Measurements from ENCODE around the gene SLC30A4.

The SLC30A4 gene, protein sequence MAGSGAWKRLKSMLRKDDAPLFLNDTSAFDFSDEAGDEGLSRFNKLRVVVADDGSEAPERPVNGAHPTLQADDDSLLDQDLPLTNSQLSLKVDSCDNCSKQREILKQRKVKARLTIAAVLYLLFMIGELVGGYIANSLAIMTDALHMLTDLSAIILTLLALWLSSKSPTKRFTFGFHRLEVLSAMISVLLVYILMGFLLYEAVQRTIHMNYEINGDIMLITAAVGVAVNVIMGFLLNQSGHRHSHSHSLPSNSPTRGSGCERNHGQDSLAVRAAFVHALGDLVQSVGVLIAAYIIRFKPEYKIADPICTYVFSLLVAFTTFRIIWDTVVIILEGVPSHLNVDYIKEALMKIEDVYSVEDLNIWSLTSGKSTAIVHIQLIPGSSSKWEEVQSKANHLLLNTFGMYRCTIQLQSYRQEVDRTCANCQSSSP

GRCh38 chr15:45522328-45523165 lies at the start of gene SLC30A4:
Gene SLC30A4 (minus strand): TSS chr15:45522755. CDS start chr15:45522354, 401 bp downstream.
- Histone ChIP-seq H3K4me3 (ENCODE audit: severe bottlenecking) (peak within 1 kb of the TSS; percentile 62), H3K4me1 (ENCODE audit: insufficient read depth, poor library complexity, severe bottlenecking) (peaks cover 10% of the 10 kb centered on the region), H3K9me3 (ENCODE audit: severe bottlenecking) (no peaks in the 10 kb centered on the region), H3K27me3 (ENCODE audit: insufficient read depth, poor library complexity, severe bottlenecking) (no peaks in the 10 kb centered on the region), H3K36me3 (ENCODE audit: low read depth) (no peaks in the 10 kb centered on the region), H3K27ac (ENCODE audit: poor library complexity, severe bottlenecking) (peak within 1 kb of the TSS; percentile 23)
- DNase-seq (ENCODE audit: low spot score) (peak; percentile 74), ATAC-seq (ENCODE audit: low read depth) (peak; percentile 82)
- TF ChIP-seq CTCF (IDR thresholded peaks at IDR 0.05; ENCODE audit: poor library complexity, severe bottlenecking), result peak; percentile 80

GRCh38 chr15:45555934-45556608 lies 33.5 kb upstream of the SLC30A4 start:
- Histone ChIP-seq H3K4me3 (ENCODE audit: severe bottlenecking) (no peak overlapping the region), H3K36me3 (ENCODE audit: low read depth) (no peaks in the 10 kb centered on the region), H3K4me1 (ENCODE audit: insufficient read depth, poor library complexity, severe bottlenecking) (no peaks in the 10 kb centered on the region), H3K27me3 (ENCODE audit: insufficient read depth, poor library complexity, severe bottlenecking) (no peaks in the 10 kb centered on the region), H3K9me3 (ENCODE audit: severe bottlenecking) (no peaks in the 10 kb centered on the region), H3K27ac (ENCODE audit: poor library complexity, severe bottlenecking) (no peak overlapping the region)
- no peak for DNase-seq (ENCODE audit: low spot score)
- TF ChIP-seq CTCF (IDR thresholded peaks at IDR 0.05; ENCODE audit: poor library complexity, severe bottlenecking), result no peak
- no peak for ATAC-seq (ENCODE audit: low read depth)

GRCh38 chr15:45551676-45552075 lies 29.1 kb upstream of the SLC30A4 start:
- no peak for DNase-seq (ENCODE audit: low spot score)
- no peaks in the 10 kb centered on the region for H3K27me3 ChIP-seq (ENCODE audit: insufficient read depth, poor library complexity, severe bottlenecking)
- no peak for ATAC-seq (ENCODE audit: low read depth)

DNA sequence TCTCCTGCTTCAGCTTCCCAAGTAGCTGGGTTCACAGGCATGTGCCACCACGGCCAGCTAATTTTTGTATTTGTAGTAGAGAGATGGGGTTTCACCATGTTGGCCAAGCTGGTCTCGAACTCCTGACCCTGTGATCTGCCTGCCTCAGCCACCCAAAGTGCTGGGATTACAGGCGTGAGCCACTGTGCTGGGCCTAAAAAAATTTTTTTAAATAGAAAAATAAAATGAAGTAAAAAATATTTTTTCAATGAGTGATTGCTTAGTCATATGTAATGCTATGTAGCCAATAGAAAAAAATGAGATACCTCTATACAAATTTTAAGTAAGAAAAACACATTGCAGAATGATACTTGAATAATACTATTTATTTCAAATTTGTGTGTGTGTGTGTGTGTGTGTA lies 27.9 kb upstream of the SLC30A4 start:
- no peak for TF ChIP-seq CTCF (IDR thresholded peaks at IDR 0.05; ENCODE audit: poor library complexity, severe bottlenecking)
- DNase-seq (ENCODE audit: low spot score), result no peak
- H3K36me3 ChIP-seq (ENCODE audit: low read depth), result no peaks in the 10 kb centered on the region
- ATAC-seq (ENCODE audit: low read depth), result peak; percentile 62
- peaks cover 12% of the 10 kb centered on the region for H3K4me1 ChIP-seq (ENCODE audit: insufficient read depth, poor library complexity, severe bottlenecking)
- peak overlapping the region; percentile 51 for H3K27ac ChIP-seq (ENCODE audit: poor library complexity, severe bottlenecking)
- H3K27me3 ChIP-seq (ENCODE audit: insufficient read depth, poor library complexity, severe bottlenecking), result no peaks in the 10 kb centered on the region
- H3K4me3 ChIP-seq (ENCODE audit: severe bottlenecking), result no peak overlapping the region
- no peaks in the 10 kb centered on the region for H3K9me3 ChIP-seq (ENCODE audit: severe bottlenecking)

More at GRCh38 chr15:45551676-45552075, 29.1 kb upstream of the SLC30A4 start:
- peaks cover 12% of the 10 kb centered on the region for H3K4me1 ChIP-seq (ENCODE audit: insufficient read depth, poor library complexity, severe bottlenecking)
- no peak for TF ChIP-seq CTCF (IDR thresholded peaks at IDR 0.05; ENCODE audit: poor library complexity, severe bottlenecking)
- no peak overlapping the region for H3K4me3 ChIP-seq (ENCODE audit: severe bottlenecking)
- no peak overlapping the region for H3K27ac ChIP-seq (ENCODE audit: poor library complexity, severe bottlenecking)
- no peaks in the 10 kb centered on the region for H3K9me3 ChIP-seq (ENCODE audit: severe bottlenecking)
- H3K36me3 ChIP-seq (ENCODE audit: low read depth), result no peaks in the 10 kb centered on the region
